A673 (cell line): ENCODE measurements around the gene HMCN2.

Source experiments
- CTCF ChIP-seq: fragments of 300-800, 200-600 bp; sonication (generic); conservative IDR thresholded peaks from 2 replicates; pipeline ENCODE4 v1.5.1; 2017; ENCODE audit warnings: low read depth, mild to moderate bottlenecking, antibody characterized with exemption, low read length, moderate library complexity, mixed read lengths
- EZH2 ChIP-seq: fragments of 200-600 bp; sonication (generic); IDR thresholded peaks from 2 replicates; pipeline ENCODE4 v1.6.1; 2017; ENCODE audit warnings: borderline replicate concordance, low read depth, mild to moderate bottlenecking, mixed read lengths, antibody characterized with exemption, low read length; ENCODE audit not compliant: poor library complexity, severe bottlenecking

- no peak for TF ChIP-seq CTCF
- TF ChIP-seq EZH2 = no peak
Observed at GRCh38 chr9:130480673-130481072, 215.1 kb downstream of the HMCN2 start.
